Measurements from ENCODE around the gene KCNK10.

Gene KCNK10

DNA sequence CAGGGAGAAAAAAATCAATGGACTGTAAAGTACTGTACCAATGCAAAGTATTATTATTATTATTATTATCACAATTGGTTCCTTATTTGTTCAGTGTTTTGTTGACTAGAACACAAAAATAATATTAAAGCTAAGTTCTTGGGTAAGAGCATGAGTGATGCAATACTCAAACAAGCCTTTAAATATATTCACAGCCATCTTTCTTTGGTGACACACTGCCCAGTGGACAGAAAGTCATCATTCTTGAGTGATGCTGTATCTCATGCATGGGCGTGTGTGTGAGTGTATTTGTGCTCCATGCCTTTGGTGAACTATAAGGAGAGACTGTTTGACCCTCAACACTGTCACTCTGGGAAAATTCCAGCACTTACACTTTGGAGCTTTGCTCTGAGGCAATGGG lies 93.6 kb downstream of the KCNK10 start (continued):
- TF ChIP-seq RBAK (tag by site-specific recombination; IDR thresholded peaks at IDR 0.05) = no peak
- no peak for TF ChIP-seq ZNF354C (tag by site-specific recombination; IDR thresholded peaks at IDR 0.05; ENCODE audit: borderline replicate concordance, low read depth)
- no peak for TF ChIP-seq KLF16 (tag by site-specific recombination; IDR thresholded peaks at IDR 0.05)
- no peak for TF ChIP-seq SCRT2 (tag by site-specific recombination; IDR thresholded peaks at IDR 0.05)
- TF ChIP-seq ZBTB26 (tag by site-specific recombination; optimal IDR thresholded peaks at IDR 0.05) = no peak
- TF ChIP-seq, protein P1, sequence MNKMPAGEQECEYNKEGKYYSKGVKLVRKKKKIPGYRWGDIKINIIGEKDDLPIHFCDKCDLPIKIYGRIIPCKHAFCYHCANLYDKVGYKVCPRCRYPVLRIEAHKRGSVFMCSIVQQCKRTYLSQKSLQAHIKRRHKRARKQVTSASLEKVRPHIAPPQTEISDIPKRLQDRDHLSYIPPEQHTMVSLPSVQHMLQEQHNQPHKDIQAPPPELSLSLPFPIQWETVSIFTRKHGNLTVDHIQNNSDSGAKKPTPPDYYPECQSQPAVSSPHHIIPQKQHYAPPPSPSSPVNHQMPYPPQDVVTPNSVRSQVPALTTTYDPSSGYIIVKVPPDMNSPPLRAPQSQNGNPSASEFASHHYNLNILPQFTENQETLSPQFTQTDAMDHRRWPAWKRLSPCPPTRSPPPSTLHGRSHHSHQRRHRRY (tag by site-specific recombination; IDR thresholded peaks at IDR 0.05) = no peak
- no peak for TF ChIP-seq ZNF747 (tag by site-specific recombination; IDR thresholded peaks at IDR 0.05)

DNA sequence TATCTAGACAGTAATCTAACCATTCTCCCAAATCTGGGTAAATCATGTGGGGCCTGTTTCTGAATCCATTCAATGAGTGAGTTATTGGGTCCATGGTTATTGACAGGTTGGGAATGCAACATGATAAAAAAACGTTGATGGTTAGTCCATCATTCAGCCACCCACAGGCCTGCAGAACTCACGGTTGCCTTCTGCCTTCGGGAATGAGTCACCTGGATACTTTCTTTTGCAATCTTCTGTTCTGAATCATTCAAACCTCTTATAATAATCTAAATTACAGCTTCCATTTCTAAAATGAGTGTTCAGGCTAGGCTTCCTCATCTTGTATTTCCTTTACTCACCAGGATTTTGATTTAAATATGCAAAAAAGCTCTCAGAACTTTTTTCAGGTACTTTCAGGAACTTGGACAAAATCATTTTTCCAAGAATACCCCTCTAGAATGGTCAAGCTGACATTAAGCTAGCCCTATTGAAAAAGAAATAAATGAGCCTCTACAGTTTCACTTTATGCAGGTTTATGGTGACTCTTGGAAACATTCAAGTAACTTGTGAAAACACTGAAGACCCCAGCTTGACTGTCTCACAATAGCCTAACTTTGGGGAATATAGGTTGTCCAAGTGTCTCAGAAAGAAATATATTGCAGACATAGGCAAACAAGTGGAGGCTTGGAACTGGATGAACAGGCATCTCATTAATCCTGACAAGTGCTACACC lies 94.4 kb downstream of the KCNK10 start:
- Histone ChIP-seq H3K27ac (ENCODE audit: extremely low read depth, low read depth, low read length) (no peak overlapping the region), H3K9me3 (ENCODE audit: control insufficient read depth, insufficient read depth, low read depth, low read length) (no peaks in the 10 kb centered on the region), H3K4me1 (ENCODE audit: control insufficient read depth, insufficient read depth, low read length) (no peaks in the 10 kb centered on the region), H3K4me3 (ENCODE audit: low read depth, low read length) (no peak overlapping the region), H3K36me3 (ENCODE audit: control insufficient read depth in 2 of 2, insufficient read depth in 1 of 2, low read length in 2 of 2) (no peaks in the 10 kb centered on the region)
- ChIA-PET CTCF (no interaction called here), POLR2A (no interaction called here)
- TF ChIP-seq ZSCAN30 (tag by site-specific recombination; IDR thresholded peaks at IDR 0.05) = no peak

DNA sequence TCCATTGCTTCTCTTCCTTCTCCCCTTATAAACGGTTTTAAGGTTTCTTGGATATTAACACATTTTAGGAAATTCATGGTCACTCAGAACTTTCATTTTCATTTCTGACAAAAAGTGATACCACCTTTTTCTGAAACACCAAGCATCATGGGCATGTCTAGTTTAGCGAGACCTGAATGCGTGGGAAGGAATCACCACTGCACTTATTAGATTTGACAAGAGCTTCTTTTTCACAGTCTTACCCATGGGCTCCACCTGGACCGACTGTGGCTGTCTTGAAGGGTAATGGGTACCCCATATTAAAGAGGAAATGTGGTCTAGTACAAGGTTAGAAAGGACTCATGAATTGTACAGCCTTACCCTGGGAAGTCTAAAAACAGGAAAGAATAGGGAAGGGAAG lies 95.4 kb downstream of the KCNK10 start:
- Histone ChIP-seq H3K27ac (ENCODE audit: extremely low read depth, low read depth, low read length) (no peak overlapping the region), H3K36me3 (ENCODE audit: control insufficient read depth in 2 of 2, insufficient read depth in 1 of 2, low read length in 2 of 2) (no peaks in the 10 kb centered on the region), H3K4me1 (ENCODE audit: control insufficient read depth, insufficient read depth, low read length) (no peaks in the 10 kb centered on the region), H3K9me3 (ENCODE audit: control insufficient read depth, insufficient read depth, low read depth, low read length) (no peaks in the 10 kb centered on the region), H3K4me3 (ENCODE audit: low read depth, low read length) (no peak overlapping the region)
- CTCF ChIA-PET = no interaction called here
- no peak for TF ChIP-seq ZNF221 (tag by site-specific recombination; IDR thresholded peaks at IDR 0.05; ENCODE audit: borderline replicate concordance)
- TF ChIP-seq GLI2 (tag by site-specific recombination; IDR thresholded peaks at IDR 0.05; ENCODE audit: borderline replicate concordance, low read depth) = no peak
- no peak for TF ChIP-seq ZNF449 (tag by site-specific recombination; IDR thresholded peaks at IDR 0.05)
- TF ChIP-seq, protein P2, sequence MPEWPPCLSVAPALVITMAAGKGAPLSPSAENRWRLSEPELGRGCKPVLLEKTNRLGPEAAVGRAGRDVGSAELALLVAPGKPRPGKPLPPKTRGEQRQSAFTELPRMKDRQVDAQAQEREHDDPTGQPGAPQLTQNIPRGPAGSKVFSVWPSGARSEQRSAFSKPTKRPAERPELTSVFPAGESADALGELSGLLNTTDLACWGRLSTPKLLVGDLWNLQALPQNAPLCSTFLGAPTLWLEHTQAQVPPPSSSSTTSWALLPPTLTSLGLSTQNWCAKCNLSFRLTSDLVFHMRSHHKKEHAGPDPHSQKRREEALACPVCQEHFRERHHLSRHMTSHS (tag by site-specific recombination; IDR thresholded peaks at IDR 0.05) = no peak
- TF ChIP-seq ZBTB21 (tag by site-specific recombination; IDR thresholded peaks at IDR 0.05) = no peak
- TF ChIP-seq, protein P3, sequence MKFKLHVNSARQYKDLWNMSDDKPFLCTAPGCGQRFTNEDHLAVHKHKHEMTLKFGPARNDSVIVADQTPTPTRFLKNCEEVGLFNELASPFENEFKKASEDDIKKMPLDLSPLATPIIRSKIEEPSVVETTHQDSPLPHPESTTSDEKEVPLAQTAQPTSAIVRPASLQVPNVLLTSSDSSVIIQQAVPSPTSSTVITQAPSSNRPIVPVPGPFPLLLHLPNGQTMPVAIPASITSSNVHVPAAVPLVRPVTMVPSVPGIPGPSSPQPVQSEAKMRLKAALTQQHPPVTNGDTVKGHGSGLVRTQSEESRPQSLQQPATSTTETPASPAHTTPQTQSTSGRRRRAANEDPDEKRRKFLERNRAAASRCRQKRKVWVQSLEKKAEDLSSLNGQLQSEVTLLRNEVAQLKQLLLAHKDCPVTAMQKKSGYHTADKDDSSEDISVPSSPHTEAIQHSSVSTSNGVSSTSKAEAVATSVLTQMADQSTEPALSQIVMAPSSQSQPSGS (tag by site-specific recombination; IDR thresholded peaks at IDR 0.05; ENCODE audit: low read depth) = no peak
- TF ChIP-seq ZNF768 (tag by site-specific recombination; IDR thresholded peaks at IDR 0.05) = no peak
- POLR2A ChIA-PET = no interaction called here

Measured in HEK293 (cell line).